Uterus (tissue), 2 donors: ENCODE data around the gene BMPR1A.

Experiments
- CTCF ChIP-seq, 4 experiments: fragments of 200-600 bp in 2 of 4; fragments of 450-650 bp in 2 of 4; sonication (generic) in 2 of 4; IDR thresholded peaks; one replicate each; pipeline ENCODE4 v1.5.1; 2016 to 2019; ENCODE audit warnings: antibody characterized with exemption in 4 of 4, mild to moderate bottlenecking in 2 of 4, moderate library complexity in 1 of 4
- POLR2A ChIP-seq, 2 donors: fragments of 450-650 bp; IDR thresholded peaks; one replicate each; pipeline ENCODE4 v1.6.1; 2016; ENCODE audit warnings: antibody characterized with exemption in 2 of 2, mild to moderate bottlenecking in 1 of 2, moderate library complexity in 1 of 2

GRCh38 chr10:86815640-86816039 is 59.2 kb downstream of the BMPR1A start:
- TF ChIP-seq CTCF (IDR thresholded peaks at IDR 0.05): no peak
- TF ChIP-seq POLR2A (IDR thresholded peaks at IDR 0.05): no peak
